PFSK-1 (cell line): Measurements from ENCODE around the gene CFAP65.

ENCODE experiments used
- FOXP2 ChIP-seq: optimal IDR thresholded peaks from 2 replicates; pipeline ENCODE3; 2011; ENCODE audit warnings: borderline replicate concordance, control low read depth, inconsistent platforms; ENCODE audit not compliant: insufficient read depth; ENCODE audit errors: extremely low read length, extremely low read depth
- POLR2AphosphoS5 ChIP-seq: IDR thresholded peaks from 2 replicates; pipeline ENCODE4 v1.6.1; 2012; ENCODE audit warnings: low read depth, mild to moderate bottlenecking, control low read depth, low read length, moderate library complexity
- SIN3A ChIP-seq: IDR thresholded peaks from 2 replicates; pipeline ENCODE4 v1.6.1; 2012; ENCODE audit warnings: mild to moderate bottlenecking, low read length, moderate library complexity, borderline replicate concordance; ENCODE audit not compliant: insufficient read depth
- TAF1 ChIP-seq: IDR thresholded peaks from 2 replicates; pipeline ENCODE4 v1.6.1; 2012; ENCODE audit warnings: low read length, control low read depth, borderline replicate concordance; ENCODE audit not compliant: insufficient read depth
- TF ChIP-seq, protein P1 (sequence below), 2 experiments: IDR thresholded peaks; 2 replicates each; pipeline versions ENCODE4 v1.6.1 to v1.8.0; 2011 to 2012; ENCODE audit warnings: low read depth in 2 of 2, low read length in 2 of 2, control low read depth in 1 of 2, inconsistent platforms in 1 of 2, mild to moderate bottlenecking in 1 of 2, moderate library complexity in 1 of 2; ENCODE audit not compliant: insufficient read depth in 1 of 2

The CFAP65 gene

DNA sequence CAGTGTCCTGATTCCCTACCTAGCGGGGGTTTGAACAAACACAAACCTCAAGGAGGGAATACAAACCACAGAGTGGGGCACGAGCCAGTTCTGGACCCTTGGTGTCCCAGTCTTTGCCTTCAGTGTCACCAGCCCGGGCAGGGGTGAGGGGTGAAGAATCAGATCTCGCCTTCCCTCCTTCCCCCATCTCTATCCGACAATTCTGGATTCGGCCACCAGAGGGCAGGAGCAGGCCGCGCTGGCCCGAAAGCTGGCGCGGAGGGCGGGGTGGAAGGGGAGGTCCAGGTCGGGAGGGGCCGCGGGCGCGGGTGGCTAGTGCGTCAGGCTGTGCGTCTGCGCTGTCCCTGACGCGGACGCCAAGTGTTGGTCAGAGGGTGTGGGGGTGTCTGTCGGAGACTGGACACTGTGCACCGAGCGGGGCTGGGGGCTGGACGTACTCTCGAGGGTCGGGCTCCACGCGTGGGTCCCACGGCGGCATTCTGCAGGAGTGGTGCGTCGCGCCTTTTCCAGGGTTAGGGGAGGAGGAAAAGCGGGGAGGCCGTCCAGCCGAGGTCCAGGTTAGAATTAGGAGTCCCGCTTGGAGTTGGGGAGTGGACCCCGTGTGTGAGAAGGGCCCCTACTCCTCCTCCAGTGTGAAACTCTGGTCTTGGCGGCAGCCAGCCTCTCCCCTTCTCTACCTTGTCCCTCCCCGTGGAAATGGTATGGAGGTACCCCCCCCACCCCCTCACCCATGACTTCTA, 45.2 kb downstream of the CFAP65 start:
- TF ChIP-seq POLR2AphosphoS5 (peak; percentile 23; the same call in 1 of the 2 replicates), TAF1 (no peak), SIN3A (no peak), FOXP2 (peak; percentile 73)
- TF ChIP-seq, protein P1, sequence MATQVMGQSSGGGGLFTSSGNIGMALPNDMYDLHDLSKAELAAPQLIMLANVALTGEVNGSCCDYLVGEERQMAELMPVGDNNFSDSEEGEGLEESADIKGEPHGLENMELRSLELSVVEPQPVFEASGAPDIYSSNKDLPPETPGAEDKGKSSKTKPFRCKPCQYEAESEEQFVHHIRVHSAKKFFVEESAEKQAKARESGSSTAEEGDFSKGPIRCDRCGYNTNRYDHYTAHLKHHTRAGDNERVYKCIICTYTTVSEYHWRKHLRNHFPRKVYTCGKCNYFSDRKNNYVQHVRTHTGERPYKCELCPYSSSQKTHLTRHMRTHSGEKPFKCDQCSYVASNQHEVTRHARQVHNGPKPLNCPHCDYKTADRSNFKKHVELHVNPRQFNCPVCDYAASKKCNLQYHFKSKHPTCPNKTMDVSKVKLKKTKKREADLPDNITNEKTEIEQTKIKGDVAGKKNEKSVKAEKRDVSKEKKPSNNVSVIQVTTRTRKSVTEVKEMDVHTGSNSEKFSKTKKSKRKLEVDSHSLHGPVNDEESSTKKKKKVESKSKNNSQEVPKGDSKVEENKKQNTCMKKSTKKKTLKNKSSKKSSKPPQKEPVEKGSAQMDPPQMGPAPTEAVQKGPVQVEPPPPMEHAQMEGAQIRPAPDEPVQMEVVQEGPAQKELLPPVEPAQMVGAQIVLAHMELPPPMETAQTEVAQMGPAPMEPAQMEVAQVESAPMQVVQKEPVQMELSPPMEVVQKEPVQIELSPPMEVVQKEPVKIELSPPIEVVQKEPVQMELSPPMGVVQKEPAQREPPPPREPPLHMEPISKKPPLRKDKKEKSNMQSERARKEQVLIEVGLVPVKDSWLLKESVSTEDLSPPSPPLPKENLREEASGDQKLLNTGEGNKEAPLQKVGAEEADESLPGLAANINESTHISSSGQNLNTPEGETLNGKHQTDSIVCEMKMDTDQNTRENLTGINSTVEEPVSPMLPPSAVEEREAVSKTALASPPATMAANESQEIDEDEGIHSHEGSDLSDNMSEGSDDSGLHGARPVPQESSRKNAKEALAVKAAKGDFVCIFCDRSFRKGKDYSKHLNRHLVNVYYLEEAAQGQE (IDR thresholded peaks at IDR 0.05; ENCODE audit: insufficient read depth in 1 of 2, low read depth in 2 of 2, low read length in 2 of 2) = 0 out of 4 replicates have a peak, but pooled peaks of 1 of the 2 experiments have one; percentile 19

- TF ChIP-seq POLR2AphosphoS5 = no peak
- TF ChIP-seq, protein P1 (IDR thresholded peaks at IDR 0.05; ENCODE audit: insufficient read depth in 1 of 2, low read depth in 2 of 2, low read length in 2 of 2) = no peak
- no peak for TF ChIP-seq TAF1
- no peak for TF ChIP-seq SIN3A
- no peak for TF ChIP-seq FOXP2
Measured at GRCh38 chr2:218995561-218995960, 45.8 kb downstream of the CFAP65 start.

DNA sequence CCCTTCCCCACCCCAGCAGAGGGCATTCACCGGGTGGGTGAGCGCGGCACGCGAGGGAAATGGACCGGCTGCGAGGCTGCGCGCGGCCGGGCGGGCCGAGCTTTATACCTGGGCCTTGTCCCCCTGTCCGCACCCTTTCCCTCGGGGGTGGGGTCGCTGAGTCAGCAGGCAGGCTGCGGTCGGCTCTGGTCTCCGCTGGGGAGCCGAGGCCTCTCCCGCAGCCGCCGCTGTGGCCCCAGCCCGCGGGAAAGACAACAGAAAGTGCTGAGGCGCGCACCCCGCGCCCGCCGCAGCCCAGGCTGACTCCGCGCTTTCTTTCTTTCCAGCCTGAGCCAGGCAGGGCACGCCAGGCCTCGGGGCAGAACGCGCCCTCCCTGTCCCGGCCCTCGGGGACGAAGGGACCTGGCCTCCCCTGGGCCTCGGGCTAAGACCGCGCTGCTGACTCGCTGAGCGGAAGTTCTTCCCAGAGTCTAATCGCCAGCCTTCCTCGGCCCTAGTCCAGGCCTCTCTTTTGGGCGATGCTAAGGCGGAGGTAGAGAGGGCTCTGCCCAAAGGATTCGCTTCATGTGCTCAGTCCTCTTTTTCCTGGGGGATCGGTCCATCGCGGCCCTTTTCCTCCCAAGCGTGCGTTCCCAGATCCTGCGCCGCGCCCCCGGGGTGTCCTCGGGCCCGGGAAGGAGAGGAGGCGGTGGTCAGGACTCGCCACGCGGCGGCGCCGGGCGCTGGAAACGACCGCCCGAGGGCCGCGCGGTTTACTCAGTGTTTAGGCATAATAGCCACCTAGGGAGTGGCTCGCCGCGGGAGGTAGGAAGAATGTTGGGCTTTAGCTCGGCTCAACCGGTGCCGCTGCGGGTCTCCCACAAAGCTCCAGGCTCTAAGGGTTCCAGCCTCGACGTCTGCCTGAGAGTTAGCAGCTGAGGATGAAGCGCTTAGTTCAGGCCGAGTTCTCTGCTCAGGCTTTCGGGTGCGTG, 47.7 kb downstream of the CFAP65 start, which contains the start of gene CRYBA2:
CRYBA2 (minus strand) TSS at position 78 of the 971 bp plus-strand sequence. CDS start 246 bp downstream, outside the sequence.
- TF ChIP-seq FOXP2 = no peak
- no peak for TF ChIP-seq TAF1

GRCh38 chr2:218992703-218993344, 48.5 kb downstream of the CFAP65 start:
- no peak for TF ChIP-seq SIN3A
- TF ChIP-seq, protein P1 (IDR thresholded peaks at IDR 0.05; ENCODE audit: insufficient read depth in 1 of 2, low read depth in 2 of 2, low read length in 2 of 2) = no peak
- TF ChIP-seq FOXP2 = no peak
- TF ChIP-seq POLR2AphosphoS5 = no peak
- no peak for TF ChIP-seq TAF1

GRCh38 chr2:218992196-218992595, 49.1 kb downstream of the CFAP65 start:
- TF ChIP-seq POLR2AphosphoS5 (no peak), TAF1 (no peak), SIN3A (no peak), FOXP2 (no peak)
- TF ChIP-seq, protein P1 (IDR thresholded peaks at IDR 0.05; ENCODE audit: insufficient read depth in 1 of 2, low read depth in 2 of 2, low read length in 2 of 2) = no peak
